ENCODE results near the gene FAM133A.

GRCh38 chrX:93649381-93649780 is 24.6 kb upstream of the FAM133A start:
- TF ChIP-seq CTCF (IDR thresholded peaks at IDR 0.05): no peak
- TF ChIP-seq POLR2A (IDR thresholded peaks at IDR 0.05): no peak

All from thyroid gland (tissue), 4 donors.